GM23338 (cell line): ENCODE results near the gene MAD1L1. TPM values are rescaled to one million over a fixed set of nuclear protein-coding genes. Genes with fewer than 3 reads are reported as not detected.

ENCODE experiments used
- ATAC-seq: fragments of 200-7000 bp; cut with Tn5 transposase; 3 replicates; pipeline ENCODE4 v1.9.1; 2020
- DNase-seq: peaks from one replicate; pipeline ENCODE4 v3.0.0-alpha.2; 2015; ENCODE audit warnings: low spot score
- H2AFZ ChIP-seq: fragments of 200-600 bp; sonication (generic); 2 replicates; pipeline ENCODE4 v1.8.0; 2016; ENCODE audit warnings: antibody characterized with exemption, mild to moderate bottlenecking, moderate library complexity
- H3F3A ChIP-seq: fragments of 200-600 bp; sonication (generic); replicated peaks from 2 replicates; pipeline ENCODE4 v1.8.0; 2017; ENCODE audit warnings: antibody characterized with exemption, mixed run types, low read depth
- H3K27ac ChIP-seq: fragments of 200-600 bp; sonication (generic); 2 replicates; pipeline ENCODE4 v1.6.1; 2016; ENCODE audit warnings: low read depth
- H3K27me3 ChIP-seq: fragments of 200-600 bp; sonication (generic); 2 replicates; pipeline ENCODE4 v1.8.0; 2016; ENCODE audit warnings: mild to moderate bottlenecking, mixed run types, moderate library complexity; ENCODE audit not compliant: insufficient read depth
- H3K36me3 ChIP-seq: fragments of 200-600 bp; sonication (generic); 2 replicates; pipeline ENCODE4 v1.8.0; 2016; ENCODE audit warnings: mild to moderate bottlenecking; ENCODE audit not compliant: insufficient read depth
- H3K4me1 ChIP-seq: fragments of 200-600 bp; sonication (generic); 2 replicates; pipeline ENCODE4 v1.8.0; 2016; ENCODE audit warnings: mild to moderate bottlenecking, moderate library complexity; ENCODE audit not compliant: insufficient read depth
- H3K4me2 ChIP-seq: fragments of 200-600 bp; sonication (generic); 2 replicates; pipeline ENCODE4 v1.7.1; 2017; ENCODE audit warnings: mixed run types
- H3K4me3 ChIP-seq: fragments of 200-600 bp; sonication (generic); 2 replicates; pipeline ENCODE4 v1.6.1; 2016; ENCODE audit warnings: mixed run types
- H3K79me2 ChIP-seq: fragments of 200-600 bp; sonication (generic); replicated peaks from 2 replicates; pipeline ENCODE4 v1.8.0; 2017; ENCODE audit warnings: mild to moderate bottlenecking; ENCODE audit not compliant: insufficient read depth
- H3K9me2 ChIP-seq: fragments of 200-600 bp; sonication (generic); 2 replicates; pipeline ENCODE4 v1.8.0; 2017; ENCODE audit not compliant: insufficient read depth
- H4K20me1 ChIP-seq: fragments of 200-600 bp; sonication (generic); replicated peaks from 2 replicates; pipeline ENCODE4 v1.8.0; 2017; ENCODE audit warnings: mild to moderate bottlenecking; ENCODE audit not compliant: insufficient read depth
- H3K27ac Mint-ChIP-seq: 2 replicates; pipeline ENCODE4 v1.8.0; 2020; ENCODE audit warnings: inconsistent platforms, mild to moderate bottlenecking, moderate library complexity, mixed read lengths
- H3K27me3 Mint-ChIP-seq: 3 replicates; pipeline ENCODE4 v1.8.0; 2022; ENCODE audit warnings: low read depth, mild to moderate bottlenecking, moderate library complexity, mixed read lengths, inconsistent platforms; ENCODE audit not compliant: insufficient read depth, poor library complexity
- H3K36me3 Mint-ChIP-seq: 3 replicates; pipeline ENCODE4 v1.8.0; 2021; ENCODE audit warnings: low read depth, mild to moderate bottlenecking, inconsistent platforms, moderate library complexity, mixed read lengths
- H3K4me1 Mint-ChIP-seq: 3 replicates; pipeline ENCODE4 v1.8.0; 2020; ENCODE audit warnings: mild to moderate bottlenecking, inconsistent platforms, mixed read lengths
- H3K4me3 Mint-ChIP-seq: 3 replicates; pipeline ENCODE4 v1.8.0; 2021; ENCODE audit warnings: moderate library complexity, mild to moderate bottlenecking, inconsistent platforms, mixed read lengths
- H3K9me3 Mint-ChIP-seq: 3 replicates; pipeline ENCODE4 v1.8.0; 2020; ENCODE audit warnings: moderate library complexity, mild to moderate bottlenecking, inconsistent platforms, mixed read lengths
- EZH2 ChIP-seq: fragments of 200-600 bp; sonication (generic); IDR thresholded peaks from one replicate; pipeline ENCODE4 v1.8.0; 2017; ENCODE audit warnings: antibody characterized with exemption, mild to moderate bottlenecking, low read depth; ENCODE audit not compliant: unreplicated experiment
- JUNB ChIP-seq: IDR thresholded peaks from one replicate; pipeline ENCODE4 v1.6.1; 2016; ENCODE audit warnings: antibody characterized with exemption; ENCODE audit not compliant: unreplicated experiment
- POLR2AphosphoS5 ChIP-seq: IDR thresholded peaks from 2 replicates; pipeline ENCODE4 v1.6.1; 2016; ENCODE audit warnings: antibody characterized with exemption, low read depth
- STAT1 ChIP-seq: IDR thresholded peaks from one replicate; pipeline ENCODE4 v1.6.1; 2016; ENCODE audit warnings: antibody characterized with exemption; ENCODE audit not compliant: unreplicated experiment
- ZNF462 ChIP-seq: fragments of 250-450 bp; sonication (Bioruptor Pico); IDR thresholded peaks from 2 replicates; pipeline ENCODE4 v1.5.0; 2020; ENCODE audit warnings: mild to moderate bottlenecking, moderate library complexity
- polyA plus RNA-seq: library from polyadenylated mRNA; unstranded; fragments of >200 nt; fragmentation: Nextera tagmentation; extraction: Ambion mirVana; gene quantifications from 2 replicates; pipeline ENCODE4 v1.2.1, GENCODE V29; 2016
- total RNA-seq: library from RNA; depleted of rRNA; stranded (reverse); fragments of >200 nt; shearing (Covaris generic); gene quantifications from 2 replicates; pipeline ENCODE4 v1.2.3, GENCODE V29; 2014
- TF ChIP-seq, protein P1 (sequence below): IDR thresholded peaks from one replicate; pipeline ENCODE4 v1.6.1; 2018; ENCODE audit warnings: antibody characterized with exemption; ENCODE audit not compliant: unreplicated experiment

The MAD1L1 gene
- total and polyA plus RNA-seq, 2 experiments from 2014 or later: 40.3 to 59.3 TPM

DNA sequence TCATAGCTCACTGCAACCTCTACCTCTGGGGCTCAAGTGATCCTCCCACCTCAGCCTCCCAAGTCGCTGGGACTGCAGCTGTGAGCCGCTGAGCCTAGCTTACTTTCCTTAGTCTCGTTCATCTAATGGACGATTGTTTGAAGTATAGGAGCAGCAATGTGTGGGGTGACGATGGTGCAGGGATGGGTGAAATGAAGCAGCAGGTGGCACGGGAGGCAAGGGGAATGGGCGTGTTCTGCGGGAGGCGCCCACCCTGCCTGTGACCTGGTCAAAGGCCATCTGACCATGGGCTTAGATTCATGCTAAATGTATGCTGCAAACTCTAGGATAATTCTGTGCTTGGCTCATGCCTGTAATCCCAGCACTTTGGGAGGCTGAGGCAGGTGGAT lies 210.7 kb downstream of the MAD1L1 start (continued):
- TF ChIP-seq, protein P1, sequence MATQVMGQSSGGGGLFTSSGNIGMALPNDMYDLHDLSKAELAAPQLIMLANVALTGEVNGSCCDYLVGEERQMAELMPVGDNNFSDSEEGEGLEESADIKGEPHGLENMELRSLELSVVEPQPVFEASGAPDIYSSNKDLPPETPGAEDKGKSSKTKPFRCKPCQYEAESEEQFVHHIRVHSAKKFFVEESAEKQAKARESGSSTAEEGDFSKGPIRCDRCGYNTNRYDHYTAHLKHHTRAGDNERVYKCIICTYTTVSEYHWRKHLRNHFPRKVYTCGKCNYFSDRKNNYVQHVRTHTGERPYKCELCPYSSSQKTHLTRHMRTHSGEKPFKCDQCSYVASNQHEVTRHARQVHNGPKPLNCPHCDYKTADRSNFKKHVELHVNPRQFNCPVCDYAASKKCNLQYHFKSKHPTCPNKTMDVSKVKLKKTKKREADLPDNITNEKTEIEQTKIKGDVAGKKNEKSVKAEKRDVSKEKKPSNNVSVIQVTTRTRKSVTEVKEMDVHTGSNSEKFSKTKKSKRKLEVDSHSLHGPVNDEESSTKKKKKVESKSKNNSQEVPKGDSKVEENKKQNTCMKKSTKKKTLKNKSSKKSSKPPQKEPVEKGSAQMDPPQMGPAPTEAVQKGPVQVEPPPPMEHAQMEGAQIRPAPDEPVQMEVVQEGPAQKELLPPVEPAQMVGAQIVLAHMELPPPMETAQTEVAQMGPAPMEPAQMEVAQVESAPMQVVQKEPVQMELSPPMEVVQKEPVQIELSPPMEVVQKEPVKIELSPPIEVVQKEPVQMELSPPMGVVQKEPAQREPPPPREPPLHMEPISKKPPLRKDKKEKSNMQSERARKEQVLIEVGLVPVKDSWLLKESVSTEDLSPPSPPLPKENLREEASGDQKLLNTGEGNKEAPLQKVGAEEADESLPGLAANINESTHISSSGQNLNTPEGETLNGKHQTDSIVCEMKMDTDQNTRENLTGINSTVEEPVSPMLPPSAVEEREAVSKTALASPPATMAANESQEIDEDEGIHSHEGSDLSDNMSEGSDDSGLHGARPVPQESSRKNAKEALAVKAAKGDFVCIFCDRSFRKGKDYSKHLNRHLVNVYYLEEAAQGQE: no peak
- no peak for TF ChIP-seq JUNB

- H3K27ac Mint-ChIP-seq: peak overlapping the region; percentile 63; the same call in 1 of the 2 replicates
- no peak for DNase-seq
- H3K9me2 ChIP-seq: no peaks in the 10 kb centered on the region
- peaks cover 6% of the 10 kb centered on the region; the same call in 2 of the 3 replicates for H3K9me3 Mint-ChIP-seq
- peaks cover 8% of the 10 kb centered on the region for H3K27me3 Mint-ChIP-seq
- H3K4me3 Mint-ChIP-seq: no peak overlapping the region
- no peak overlapping the region for H2AFZ ChIP-seq
- peaks cover 9% of the 10 kb centered on the region for H3K79me2 ChIP-seq
- peak; percentile 20 for ATAC-seq
- no peaks in the 10 kb centered on the region for H3F3A ChIP-seq
- H3K27ac ChIP-seq: no peak overlapping the region
- no peaks in the 10 kb centered on the region for H3K4me1 ChIP-seq
- H3K4me1 Mint-ChIP-seq: peaks cover 8% of the 10 kb centered on the region
- H3K4me3 ChIP-seq: no peak overlapping the region
- H3K27me3 ChIP-seq: no peaks in the 10 kb centered on the region
- peaks cover 3% of the 10 kb centered on the region; the same call in 1 of the 3 replicates for H3K36me3 Mint-ChIP-seq
- peaks cover 4% of the 10 kb centered on the region; the same call in 1 of the 2 replicates for H4K20me1 ChIP-seq
- no peaks in the 10 kb centered on the region for H3K36me3 ChIP-seq
- TF ChIP-seq POLR2AphosphoS5 (no peak), ZNF462 (CRISPR knock-in tag) (no peak), JUNB (no peak), STAT1 (no peak), EZH2 (no peak)
- H3K4me2 ChIP-seq: no peak overlapping the region
Observed at GRCh38 chr7:2019711-2020511, 212.8 kb downstream of the MAD1L1 start.
